Trophoblast cell (in vitro differentiated cells and primary cell): ENCODE measurements around the gene TNN.

Experiments used
- DNase-seq, 2 donors: peaks; one replicate each; pipeline ENCODE4 v3.0.0-alpha.2; 2016
- H2AFZ ChIP-seq: 2 replicates; pipeline ENCODE4 v1.6.1; 2013; ENCODE audit warnings: low read length, moderate library complexity, mild to moderate bottlenecking; ENCODE audit not compliant: insufficient read depth, poor library complexity
- H2AK5ac ChIP-seq: 2 replicates; pipeline ENCODE4 v1.6.1; 2013; ENCODE audit warnings: mild to moderate bottlenecking, low read length
- H2BK120ac ChIP-seq: 2 replicates; pipeline ENCODE4 v1.6.1; 2013; ENCODE audit warnings: low read length, mild to moderate bottlenecking, moderate library complexity; ENCODE audit not compliant: insufficient read depth, poor library complexity
- H2BK12ac ChIP-seq: 2 replicates; pipeline ENCODE4 v1.6.1; 2013; ENCODE audit warnings: mild to moderate bottlenecking, low read length, moderate library complexity
- H2BK5ac ChIP-seq: 2 replicates; pipeline ENCODE4 v1.6.1; 2013; ENCODE audit warnings: low read length, low read depth, moderate library complexity, mild to moderate bottlenecking; ENCODE audit not compliant: poor library complexity
- H3K14ac ChIP-seq: 2 replicates; pipeline ENCODE4 v1.6.1; 2013; ENCODE audit warnings: mild to moderate bottlenecking, low read length
- H3K18ac ChIP-seq: 2 replicates; pipeline ENCODE4 v1.6.1; 2013; ENCODE audit warnings: mild to moderate bottlenecking, low read length
- H3K23ac ChIP-seq: 2 replicates; pipeline ENCODE4 v1.6.1; 2013; ENCODE audit warnings: low read length
- H3K27ac ChIP-seq: 2 replicates; pipeline ENCODE4 v1.5.1; 2013; ENCODE audit warnings: low read depth, mild to moderate bottlenecking, inconsistent platforms, low read length, moderate library complexity
- H3K27me3 ChIP-seq: 2 replicates; pipeline ENCODE4 v1.6.1; 2013; ENCODE audit warnings: inconsistent platforms, mild to moderate bottlenecking, low read length, moderate library complexity; ENCODE audit not compliant: insufficient read depth
- H3K36me3 ChIP-seq, 2 experiments: 1 replicate in 1 of 2; 2 replicates in 1 of 2; pipeline ENCODE4 v1.6.1; 2013; ENCODE audit warnings: low read length in 2 of 2, mild to moderate bottlenecking in 2 of 2, moderate library complexity in 1 of 2; ENCODE audit not compliant: insufficient read depth in 2 of 2, control insufficient read depth in 1 of 2
- H3K4ac ChIP-seq: 2 replicates; pipeline ENCODE4 v1.6.1; 2013; ENCODE audit warnings: low read depth, mild to moderate bottlenecking, low read length, moderate library complexity
- H3K4me1 ChIP-seq, 2 experiments: 1 replicate in 1 of 2; 2 replicates in 1 of 2; pipeline ENCODE4 v1.6.1; 2013; ENCODE audit warnings: low read length in 2 of 2, mild to moderate bottlenecking in 2 of 2, moderate library complexity in 1 of 2; ENCODE audit not compliant: insufficient read depth in 2 of 2, control insufficient read depth in 1 of 2
- H3K4me2 ChIP-seq: 2 replicates; pipeline ENCODE4 v1.6.1; 2013; ENCODE audit warnings: inconsistent platforms, mild to moderate bottlenecking, low read length, moderate library complexity
- H3K4me3 ChIP-seq: 2 replicates; pipeline ENCODE4 v1.5.1; 2013; ENCODE audit warnings: mild to moderate bottlenecking, low read depth, low read length, inconsistent platforms
- H3K79me1 ChIP-seq: one replicate; pipeline ENCODE4 v1.6.1; 2013; ENCODE audit warnings: low read length
- H3K79me2 ChIP-seq: 2 replicates; pipeline ENCODE4 v1.6.1; 2013; ENCODE audit warnings: low read length, mild to moderate bottlenecking; ENCODE audit not compliant: control insufficient read depth, insufficient read depth, poor library complexity
- H3K9ac ChIP-seq: 2 replicates; pipeline ENCODE4 v1.6.1; 2013; ENCODE audit warnings: mild to moderate bottlenecking, low read length
- H3K9me3 ChIP-seq: 2 replicates; pipeline ENCODE4 v1.6.1; 2013; ENCODE audit warnings: low read depth, mild to moderate bottlenecking, control low read depth, inconsistent platforms, low read length; ENCODE audit not compliant: insufficient read depth
- H4K12ac ChIP-seq: 2 replicates; pipeline ENCODE4 v1.6.1; 2013; ENCODE audit warnings: low read depth, mild to moderate bottlenecking, low read length, moderate library complexity
- H4K8ac ChIP-seq: 2 replicates; pipeline ENCODE4 v1.6.1; 2013; ENCODE audit warnings: low read depth, mild to moderate bottlenecking, low read length, moderate library complexity
- H4K91ac ChIP-seq: one replicate; pipeline ENCODE4 v1.6.1; 2013; ENCODE audit warnings: low read depth, mild to moderate bottlenecking, low read length, moderate library complexity
- WGBS: extraction: QIAGEN DNeasy Blood & Tissue Kit; methylation state at CpG from one replicate; pipeline ENCODE4 v1.1.7; 2013; ENCODE audit warnings: missing lambda C conversion rate; ENCODE audit not compliant: insufficient read length, insufficient coverage; ENCODE audit errors: extremely low coverage; 5-methylcytosine and 5-hydroxymethylcytosine counted together

TNN gene

DNA sequence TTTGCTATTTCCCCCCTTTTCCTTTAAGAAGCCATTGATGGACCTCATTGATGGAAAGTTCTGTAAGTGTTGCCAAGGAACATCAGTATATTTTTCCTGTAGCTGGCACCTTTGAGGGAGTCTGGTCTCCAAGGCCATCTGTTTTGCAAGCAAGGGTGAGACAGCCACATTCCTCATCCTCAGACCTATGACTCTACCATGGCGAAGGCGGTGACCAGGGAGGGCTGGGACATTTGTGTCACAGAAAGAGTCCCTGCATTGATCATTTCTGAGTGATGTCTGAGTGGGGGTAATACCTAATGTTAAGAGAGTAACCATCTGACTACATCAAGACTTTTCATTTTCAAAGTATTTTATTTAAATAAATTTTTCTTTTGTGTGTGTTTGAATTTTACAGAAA lies 89.6 kb downstream of the TNN start:
- no peak overlapping the region for H2AK5ac ChIP-seq
- no peak for DNase-seq
- no peaks in the 10 kb centered on the region for H3K27me3 ChIP-seq
- no peaks in the 10 kb centered on the region for H3K4me1 ChIP-seq
- peaks cover 6 to 18% of the 10 kb centered on the region in 2 experiments for H3K36me3 ChIP-seq
- H2BK120ac ChIP-seq = no peak overlapping the region
- no peak overlapping the region for H4K8ac ChIP-seq
- no peaks in the 10 kb centered on the region for H3K79me1 ChIP-seq
- H3K4me3 ChIP-seq = no peak overlapping the region
- no peak overlapping the region for H3K9ac ChIP-seq
- WGBS = no CpG with 5 or more reads among the region's 2 CpGs
- H2BK5ac ChIP-seq = no peak overlapping the region
- H3K23ac ChIP-seq = no peak overlapping the region
- H4K12ac ChIP-seq = no peak overlapping the region
- no peak overlapping the region for H3K27ac ChIP-seq
- H3K18ac ChIP-seq = no peak overlapping the region
- H2BK12ac ChIP-seq = no peak overlapping the region
- H4K91ac ChIP-seq = no peak overlapping the region
- H3K9me3 ChIP-seq = no peaks in the 10 kb centered on the region
- H3K4ac ChIP-seq = no peak overlapping the region
- no peaks in the 10 kb centered on the region for H3K79me2 ChIP-seq
- no peak overlapping the region for H2AFZ ChIP-seq
- H3K14ac ChIP-seq = no peak overlapping the region
- no peak overlapping the region for H3K4me2 ChIP-seq

DNA sequence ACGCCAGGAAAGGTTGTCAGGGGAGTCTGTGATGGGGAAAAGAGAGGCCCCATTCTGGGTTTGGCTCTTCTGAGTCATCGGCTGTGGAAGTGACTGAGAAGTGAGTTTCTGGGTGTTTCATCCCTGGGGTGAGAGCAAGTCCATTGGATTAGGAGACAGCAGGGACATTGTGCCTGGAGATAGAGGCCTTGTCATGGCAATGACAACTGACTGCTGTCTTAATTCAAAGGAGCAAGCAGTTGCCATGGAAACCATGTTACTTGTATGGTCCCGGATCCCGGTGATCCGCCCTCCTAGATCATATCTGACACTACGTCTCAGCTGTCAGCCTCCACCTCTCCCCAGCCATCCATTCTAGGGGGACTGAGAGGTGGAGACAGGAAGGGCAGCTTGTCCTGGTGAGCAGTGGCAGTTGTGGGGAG lies 90.5 kb downstream of the TNN start:
- H2AFZ ChIP-seq = no peak overlapping the region
- no peak overlapping the region for H3K18ac ChIP-seq
- no peak overlapping the region for H2BK120ac ChIP-seq
- no peak overlapping the region for H4K8ac ChIP-seq
- no CpG with 5 or more reads among the region's 6 CpGs for WGBS
- no peak overlapping the region for H2AK5ac ChIP-seq
- no peaks in the 10 kb centered on the region for H3K79me1 ChIP-seq
- H3K36me3 ChIP-seq = peaks cover 8 to 23% of the 10 kb centered on the region in 2 experiments
- no peak overlapping the region for H2BK5ac ChIP-seq
- H3K27me3 ChIP-seq = no peaks in the 10 kb centered on the region
- no peaks in the 10 kb centered on the region for H3K79me2 ChIP-seq
- H3K4me3 ChIP-seq = no peak overlapping the region
- H3K27ac ChIP-seq = no peak overlapping the region
- H4K12ac ChIP-seq = no peak overlapping the region
- H2BK12ac ChIP-seq = no peak overlapping the region
- H3K9ac ChIP-seq = no peak overlapping the region
- DNase-seq = no peak
- H4K91ac ChIP-seq = no peak overlapping the region
- no peak overlapping the region for H3K23ac ChIP-seq
- no peak overlapping the region for H3K4ac ChIP-seq
- no peak overlapping the region for H3K4me2 ChIP-seq
- H3K4me1 ChIP-seq = no peaks in the 10 kb centered on the region
- no peak overlapping the region for H3K14ac ChIP-seq
- H3K9me3 ChIP-seq = no peaks in the 10 kb centered on the region

DNA sequence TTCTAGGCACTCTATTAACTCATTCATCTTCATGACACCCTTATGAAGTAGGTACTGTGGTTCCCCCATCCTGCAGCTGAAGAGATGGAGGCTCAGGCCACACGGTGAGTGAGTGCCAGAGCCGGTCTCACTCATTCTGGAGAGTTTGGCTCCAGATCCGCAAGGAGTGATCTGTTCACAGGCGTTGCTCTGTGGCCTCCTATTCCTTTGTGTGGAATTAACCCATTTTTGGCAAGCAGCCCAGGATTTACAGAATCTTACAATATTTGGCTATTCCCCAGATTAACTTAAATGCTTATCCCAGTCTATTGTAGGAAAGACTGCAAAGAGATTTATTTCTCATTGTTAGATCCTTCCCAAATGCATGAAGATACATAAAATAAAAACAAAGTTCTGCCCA lies 95.3 kb downstream of the TNN start:
- Histone ChIP-seq H4K12ac (no peak overlapping the region), H3K4ac (no peak overlapping the region)

DNA sequence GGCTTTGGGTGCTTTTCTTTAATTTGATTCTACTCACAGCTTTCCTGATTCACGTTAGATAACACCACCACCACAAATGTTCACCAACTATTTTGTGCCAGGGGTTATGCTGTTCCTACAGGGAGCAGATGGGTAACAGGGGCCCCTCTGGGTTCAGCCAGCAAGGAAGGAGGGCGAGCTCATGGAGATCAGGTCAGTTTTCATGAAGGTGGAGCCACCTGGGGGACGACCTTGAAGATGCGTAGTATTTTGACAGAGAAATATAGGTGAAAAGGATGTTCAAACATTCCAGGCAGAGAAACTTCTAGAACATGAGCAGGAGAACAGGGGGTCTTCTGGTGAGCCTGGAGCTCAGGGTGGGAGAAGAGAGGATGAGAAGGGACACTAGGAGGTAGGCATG lies 96.1 kb downstream of the TNN start:
- H3K18ac ChIP-seq = no peak overlapping the region
- H3K4me2 ChIP-seq = no peak overlapping the region
- H2BK5ac ChIP-seq = no peak overlapping the region
- H3K36me3 ChIP-seq = peaks cover 27 to 56% of the 10 kb centered on the region in 2 experiments
- H2BK120ac ChIP-seq = no peak overlapping the region
- no peak overlapping the region for H4K8ac ChIP-seq
- no peak overlapping the region for H4K91ac ChIP-seq
- H2BK12ac ChIP-seq = no peak overlapping the region
- no peak overlapping the region for H4K12ac ChIP-seq
- no peaks in the 10 kb centered on the region for H3K9me3 ChIP-seq
- no peak for DNase-seq
- WGBS = no CpG with 5 or more reads among the region's 4 CpGs
- no peak overlapping the region for H3K4ac ChIP-seq
- H3K9ac ChIP-seq = no peak overlapping the region
- H3K79me1 ChIP-seq = no peaks in the 10 kb centered on the region
- no peaks in the 10 kb centered on the region for H3K79me2 ChIP-seq
- H2AFZ ChIP-seq = no peak overlapping the region
- H3K23ac ChIP-seq = no peak overlapping the region
- no peaks in the 10 kb centered on the region for H3K4me1 ChIP-seq
- no peak overlapping the region for H2AK5ac ChIP-seq
- no peak overlapping the region for H3K27ac ChIP-seq
- H3K27me3 ChIP-seq = no peaks in the 10 kb centered on the region
- H3K14ac ChIP-seq = no peak overlapping the region
- H3K4me3 ChIP-seq = no peak overlapping the region

More for the DNA sequence above, 95.3 kb downstream of the TNN start:
- no peak overlapping the region for H3K9ac ChIP-seq
- no CpG with 5 or more reads among the region's 4 CpGs for WGBS
- H4K91ac ChIP-seq = no peak overlapping the region
- no peak overlapping the region for H3K14ac ChIP-seq
- H3K4me3 ChIP-seq = no peak overlapping the region
- H2AK5ac ChIP-seq = no peak overlapping the region
- H2AFZ ChIP-seq = no peak overlapping the region
- H3K4me2 ChIP-seq = no peak overlapping the region
- no peaks in the 10 kb centered on the region for H3K27me3 ChIP-seq
- H3K79me1 ChIP-seq = no peaks in the 10 kb centered on the region
- no peak overlapping the region for H2BK5ac ChIP-seq
- no peak overlapping the region for H2BK12ac ChIP-seq
- peaks cover 24 to 54% of the 10 kb centered on the region in 2 experiments for H3K36me3 ChIP-seq
- no peaks in the 10 kb centered on the region for H3K79me2 ChIP-seq
- no peak overlapping the region for H3K23ac ChIP-seq
- no peak overlapping the region for H3K27ac ChIP-seq
- H3K4me1 ChIP-seq = no peaks in the 10 kb centered on the region
- H3K18ac ChIP-seq = no peak overlapping the region
- H4K8ac ChIP-seq = no peak overlapping the region
- no peak overlapping the region for H2BK120ac ChIP-seq
- DNase-seq = no peak
- no peaks in the 10 kb centered on the region for H3K9me3 ChIP-seq
